Activated naive CD4-positive, alpha-beta T cell treated with anti-CD3 and anti-CD28 coated beads, Interleukin-2, amount 50 U/mL, for 72 hours (primary cell): ENCODE results near the gene RHOT2. TPM values are rescaled to one million over a fixed set of nuclear protein-coding genes. Genes with fewer than 3 reads are reported as not detected.

Experiments
- ATAC-seq, 2 donors: fragments of 150-1000 bp; cut with Tn5 transposase; 2 replicates each; pipeline ENCODE4 v1.10.0; 2021; ENCODE audit warnings: mild to moderate bottlenecking in 2 of 2, moderate library complexity in 2 of 2
- DNase-seq, 2 donors: peaks; one replicate each; pipeline ENCODE4 v3.0.0; 2021 to 2022; ENCODE audit warnings: low spot score in 2 of 2
- H3K27ac Mint-ChIP-seq, 2 donors: one replicate each; pipeline ENCODE4 v1.8.0; 2022; ENCODE audit warnings: mild to moderate bottlenecking in 2 of 2, mixed read lengths in 2 of 2
- H3K36me3 Mint-ChIP-seq, 2 donors: one replicate each; pipeline ENCODE4 v1.8.0; 2022; ENCODE audit warnings: mixed read lengths in 2 of 2
- H3K9me3 Mint-ChIP-seq, 2 donors: one replicate each; pipeline ENCODE4 v1.8.0; 2022; ENCODE audit warnings: mixed read lengths in 2 of 2
- total RNA-seq, 2 donors: library from RNA; stranded (reverse); gene quantifications; one replicate each; pipeline ENCODE4 v1.2.3, GENCODE V29; 2022

Gene RHOT2
- total RNA-seq, 2 donors from 2014 or later: 112 to 118 TPM

DNA sequence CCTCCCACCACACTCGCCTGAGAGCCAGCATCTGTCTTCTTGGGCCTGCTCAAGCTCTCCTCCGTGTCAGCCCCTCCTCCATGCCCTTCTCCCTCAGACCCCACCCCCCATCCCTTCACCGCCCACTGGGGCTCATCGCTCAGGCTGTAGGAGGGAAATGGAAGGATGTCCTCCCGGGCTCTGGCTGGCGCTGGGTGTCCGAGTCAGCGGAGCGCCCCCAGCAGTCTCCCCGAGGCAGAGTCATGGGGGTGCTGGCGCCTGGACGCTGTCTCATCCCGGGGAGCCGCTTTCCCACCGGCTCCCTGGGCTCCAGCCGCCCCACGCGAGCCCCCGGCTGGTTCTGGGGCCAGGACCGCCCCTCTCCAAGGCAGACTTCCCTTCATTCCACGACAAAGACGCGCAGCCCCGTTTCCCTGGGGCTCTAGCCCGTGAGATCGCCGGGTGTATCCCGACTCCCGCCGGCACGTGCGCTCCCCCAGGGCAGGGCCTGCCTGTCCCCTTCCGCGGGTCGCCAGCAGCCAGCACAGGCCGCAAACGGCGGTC, 52.6 kb downstream of the RHOT2 start:
- H3K9me3 Mint-ChIP-seq: no peaks in the 10 kb centered on the region
- peak overlapping the region; percentile 75 to 78 for H3K27ac Mint-ChIP-seq
- DNase-seq (peak in 1 of 2 donors; percentile 54), ATAC-seq (peak; percentile 54 to 62)
- no peaks in the 10 kb centered on the region for H3K36me3 Mint-ChIP-seq

DNA sequence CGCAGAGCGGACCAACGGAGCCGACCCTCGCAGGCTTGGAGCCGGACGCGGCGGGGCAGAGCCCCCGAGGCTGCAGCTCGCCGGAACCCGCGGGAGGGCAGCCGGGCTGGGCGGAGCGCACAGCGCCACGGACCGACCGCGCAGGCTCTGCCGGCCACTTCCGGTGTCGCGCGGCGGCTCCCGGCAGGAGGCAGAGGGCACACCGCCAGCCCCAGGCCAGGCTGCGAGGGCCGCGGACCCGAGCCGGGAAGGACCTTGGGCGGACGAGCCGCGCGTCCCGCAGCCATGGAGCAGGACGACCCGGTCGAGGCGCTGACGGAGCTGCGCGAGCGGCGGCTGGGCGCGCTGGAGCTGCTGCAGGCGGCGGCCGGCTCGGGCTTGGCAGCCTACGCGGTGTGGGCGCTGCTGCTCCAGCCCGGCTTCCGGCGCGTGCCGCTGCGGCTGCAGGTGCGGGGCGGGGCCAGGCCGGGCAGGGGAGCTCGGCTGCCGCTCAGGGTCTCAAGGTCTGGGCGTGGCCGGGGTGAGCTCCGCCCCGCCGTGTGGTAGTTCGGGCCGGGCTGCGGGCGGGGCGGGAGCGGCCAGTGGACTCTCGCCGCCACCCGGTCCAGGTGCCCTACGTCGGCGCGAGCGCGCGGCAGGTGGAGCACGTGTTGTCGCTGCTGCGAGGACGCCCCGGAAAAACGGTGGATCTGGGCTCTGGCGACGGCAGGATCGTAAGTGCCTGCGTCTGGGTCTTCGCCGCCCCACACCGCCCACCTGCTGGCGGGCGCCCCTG, 53.2 kb downstream of the RHOT2 start, which contains the start of gene ANTKMT:
TSS of gene ANTKMT (plus strand) at position 157 of the 775 bp plus-strand sequence. CDS start at position 286, 129 bp downstream.
- DNase-seq (peak; percentile 79 to 88), ATAC-seq (peak; percentile 75 to 80)
- Mint-ChIP-seq H3K36me3 (no peaks in the 10 kb centered on the region), H3K27ac (peak within 1 kb of the TSS; percentile 75 to 78), H3K9me3 (no peaks in the 10 kb centered on the region)

DNA sequence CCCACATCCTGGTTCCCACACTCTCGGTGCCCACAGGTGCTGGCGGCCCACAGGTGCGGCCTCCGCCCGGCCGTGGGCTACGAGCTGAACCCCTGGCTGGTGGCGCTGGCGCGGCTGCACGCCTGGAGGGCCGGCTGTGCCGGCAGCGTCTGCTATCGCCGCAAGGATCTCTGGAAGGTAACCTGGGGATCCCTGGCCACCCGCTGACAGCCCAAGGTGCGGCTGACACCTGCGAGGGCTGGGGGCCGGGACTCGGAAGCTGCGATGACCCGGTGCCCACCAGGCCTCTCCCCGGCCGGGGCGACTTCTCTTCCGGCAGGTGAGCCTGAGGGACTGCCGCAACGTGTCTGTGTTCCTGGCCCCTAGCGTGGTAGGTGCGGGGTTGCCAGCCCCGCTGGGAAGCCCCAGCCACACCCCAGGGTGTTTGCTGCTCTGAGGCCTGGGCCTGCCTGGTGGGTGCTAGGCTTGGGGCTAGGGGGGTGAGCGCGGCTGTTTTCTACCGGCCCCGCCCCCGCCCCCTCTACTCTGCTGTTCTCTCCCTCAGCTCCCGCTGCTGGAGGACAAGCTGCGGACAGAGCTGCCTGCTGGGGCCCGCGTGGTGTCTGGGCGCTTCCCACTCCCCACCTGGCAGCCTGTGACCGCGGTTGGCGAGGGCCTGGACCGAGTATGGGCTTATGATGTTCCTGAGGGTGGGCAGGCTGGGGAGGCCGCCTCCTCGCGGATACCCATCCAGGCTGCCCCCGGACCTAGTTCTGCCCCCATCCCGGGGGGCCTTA, 54.0 kb downstream of the RHOT2 start:
- H3K9me3 Mint-ChIP-seq: no peaks in the 10 kb centered on the region
- ATAC-seq: peak in 1 of 2 donors; percentile 1
- no peaks in the 10 kb centered on the region for H3K36me3 Mint-ChIP-seq
- no peak for DNase-seq
- no peak overlapping the region for H3K27ac Mint-ChIP-seq

DNA sequence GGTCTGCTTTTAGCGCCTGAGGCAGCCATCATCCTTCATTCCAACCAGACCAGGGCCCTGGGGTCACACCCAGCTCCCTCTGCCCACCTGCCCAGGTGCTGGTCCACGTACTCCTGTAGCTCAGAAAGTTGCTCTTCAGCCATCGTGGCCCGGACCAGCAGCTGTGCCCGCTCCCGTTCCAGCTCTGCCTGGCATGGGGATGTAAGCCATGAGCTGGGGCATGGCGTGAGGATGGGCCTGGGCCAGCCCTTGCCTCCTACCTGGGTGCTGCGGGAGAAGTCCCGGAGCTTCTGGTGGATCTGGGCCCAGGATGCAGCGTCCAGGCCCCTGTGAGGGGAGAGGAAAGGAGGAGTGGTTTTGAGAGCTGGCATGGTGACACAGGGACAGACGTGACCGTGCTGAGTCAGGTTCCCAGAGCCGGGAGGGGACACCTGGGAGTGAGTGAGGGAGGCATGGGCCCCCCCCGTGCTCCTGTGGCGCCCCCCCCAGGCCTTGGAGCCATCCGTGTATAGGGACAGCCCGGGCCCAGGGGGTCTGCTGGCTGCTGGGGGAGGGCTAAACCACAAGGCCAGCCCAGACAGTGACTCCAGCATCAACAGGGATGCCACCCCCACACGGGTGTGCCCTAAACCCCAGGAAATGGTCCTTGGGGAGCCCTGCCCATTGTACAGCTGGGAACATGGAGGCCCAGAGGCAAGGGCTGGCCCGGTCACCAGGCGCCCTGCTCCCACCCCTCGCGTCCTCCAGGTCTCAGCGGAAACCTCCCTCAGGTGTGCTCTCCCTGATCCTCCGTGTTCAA, 55.1 kb downstream of the RHOT2 start:
- ATAC-seq (no peak), DNase-seq (no peak)
- Mint-ChIP-seq H3K27ac (no peak overlapping the region), H3K36me3 (no peaks in the 10 kb centered on the region), H3K9me3 (no peaks in the 10 kb centered on the region)

DNA sequence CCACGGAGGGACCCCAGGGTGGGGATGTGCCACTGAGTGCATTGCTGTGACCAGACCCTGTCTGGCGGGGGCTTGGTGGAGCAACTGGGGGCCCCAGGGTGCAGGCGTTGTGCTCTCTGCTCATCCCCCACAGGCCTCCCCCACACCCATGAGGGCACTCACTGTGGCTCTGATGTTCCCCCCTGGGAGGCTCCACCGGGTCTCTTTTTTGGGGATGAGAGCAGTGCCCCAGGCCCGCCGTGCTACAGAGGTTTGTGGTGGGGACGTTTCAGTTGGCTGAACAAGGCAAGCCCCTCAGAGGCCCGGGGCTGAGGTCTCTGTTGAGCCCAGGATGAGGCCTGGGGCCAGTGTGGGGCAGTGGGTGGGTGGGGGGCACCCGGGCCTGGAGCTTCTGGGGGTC, 55.8 kb downstream of the RHOT2 start:
- H3K27ac Mint-ChIP-seq: no peak overlapping the region
- ATAC-seq (no peak), DNase-seq (no peak)
- H3K36me3 Mint-ChIP-seq: no peaks in the 10 kb centered on the region
- H3K9me3 Mint-ChIP-seq: no peaks in the 10 kb centered on the region

Other genes starting within 250 kb of the RHOT2 start
- 10 to 100 TPM; 18.6 to 32.0 TPM for gene RAB11FIP3, start 242.5 kb upstream of the RHOT2 start, total RNA-seq
- gene CAPN15, start 140.4 kb upstream of the RHOT2 start, total RNA-seq: 10 to 100 TPM; 55.5 to 76.5 TPM
- gene PRR35, start 107.7 kb upstream of the RHOT2 start, total RNA-seq: not detected
- 1 to 10 TPM in 1 of 2 donors, under 1 TPM in 1; 0.59 to 1.8 TPM for gene NHLRC4, start 101.1 kb upstream of the RHOT2 start, total RNA-seq
- 10 to 100 TPM; 21.9 to 24.2 TPM for gene PIGQ, start 98.2 kb upstream of the RHOT2 start, total RNA-seq
- 10 to 100 TPM; 12.1 to 13.0 TPM for gene RAB40C, start 78.1 kb upstream of the RHOT2 start, total RNA-seq
- under 1 TPM; 0.33 to 0.71 TPM for gene WFIKKN1, start 37.1 kb upstream of the RHOT2 start, total RNA-seq
- 100 to 1,000 TPM in 1 of 2 donors, 10 to 100 TPM in 1; 47.2 to 120 TPM for gene METTL26, start 31.8 kb upstream of the RHOT2 start, total RNA-seq
- gene MCRIP2, start 26.3 kb upstream of the RHOT2 start, total RNA-seq: 10 to 100 TPM; 33.7 to 52.0 TPM
- gene WDR90, start 18.8 kb upstream of the RHOT2 start, total RNA-seq: 100 to 1,000 TPM in 1 of 2 donors, 10 to 100 TPM in 1; 36.1 to 101 TPM
- 1 to 10 TPM; 1.3 to 4.6 TPM for gene RHBDL1, start 7.5 kb downstream of the RHOT2 start, total RNA-seq
- 10 to 100 TPM; 61.2 to 69.9 TPM for gene STUB1, start 12.3 kb downstream of the RHOT2 start, total RNA-seq
- 10 to 100 TPM; 11.0 to 24.7 TPM for gene JMJD8, start 16.2 kb downstream of the RHOT2 start, total RNA-seq
- gene WDR24, start 22.3 kb downstream of the RHOT2 start, total RNA-seq: 10 to 100 TPM; 16.0 to 19.1 TPM
- gene FBXL16, start 37.7 kb downstream of the RHOT2 start, total RNA-seq: 10 to 100 TPM in 1 of 2 donors, 1 to 10 TPM in 1; 2.8 to 16.4 TPM
- 10 to 100 TPM; 10.1 to 14.7 TPM for gene METRN, start 47.0 kb downstream of the RHOT2 start, total RNA-seq
- gene ANTKMT, start 53.0 kb downstream of the RHOT2 start, total RNA-seq: 10 to 100 TPM; 17.6 to 22.6 TPM
- 10 to 100 TPM in 1 of 2 donors, 1 to 10 TPM in 1; 6.2 to 10.7 TPM for gene CCDC78, start 58.3 kb downstream of the RHOT2 start, total RNA-seq
- gene HAGHL, start 59.0 kb downstream of the RHOT2 start, total RNA-seq: 10 to 100 TPM; 22.2 to 24.5 TPM
- gene CIAO3, start 72.9 kb downstream of the RHOT2 start, total RNA-seq: 100 to 1,000 TPM in 1 of 2 donors, 10 to 100 TPM in 1; 41.7 to 122 TPM
- gene MSLN, start 92.6 kb downstream of the RHOT2 start, total RNA-seq: not detected
- gene RPUSD1, start 120.2 kb downstream of the RHOT2 start, total RNA-seq: 10 to 100 TPM; 11.2 to 27.1 TPM
- gene CHTF18, start 120.5 kb downstream of the RHOT2 start, total RNA-seq: 100 to 1,000 TPM in 1 of 2 donors, 10 to 100 TPM in 1; 98.7 to 116 TPM
- gene GNG13, start 132.6 kb downstream of the RHOT2 start, total RNA-seq: not detected